HepG2 (cell line): ENCODE data around the gene MYO10.

Source experiments
- CHD2 ChIP-seq: IDR thresholded peaks from 2 replicates; pipeline ENCODE4 v1.6.1; 2011; ENCODE audit warnings: low read depth, low read length, improper control_type of control experiment
- FOSL1 ChIP-seq: sonication (generic); formaldehyde crosslinking; IDR thresholded peaks from 2 replicates; pipeline ENCODE4 v1.9.0; 2021; ENCODE audit warnings: missing genetic modification reagents, borderline replicate concordance
- MEF2D ChIP-seq: sonication (generic); formaldehyde crosslinking; IDR thresholded peaks from 2 replicates; pipeline ENCODE4 v1.5.1; 2020; ENCODE audit warnings: mild to moderate bottlenecking, missing genetic modification reagents
- POLR2A ChIP-seq, 2 experiments: IDR thresholded peaks; 2 replicates each; pipeline ENCODE4 v1.6.1; 2011; ENCODE audit warnings: low read depth in 2 of 2, low read length in 2 of 2, mild to moderate bottlenecking in 1 of 2, moderate library complexity in 1 of 2; ENCODE audit not compliant: insufficient read depth in 1 of 2
- TF ChIP-seq, protein P1 (sequence below): IDR thresholded peaks from 2 replicates; pipeline ENCODE4 v1.6.1; 2012; ENCODE audit warnings: inconsistent platforms
- TF ChIP-seq, protein P2 (sequence below): sonication (generic); formaldehyde crosslinking; IDR thresholded peaks from 2 replicates; pipeline ENCODE4 v1.4.0; 2020; ENCODE audit warnings: missing genetic modification reagents, mild to moderate bottlenecking, borderline replicate concordance

DNA sequence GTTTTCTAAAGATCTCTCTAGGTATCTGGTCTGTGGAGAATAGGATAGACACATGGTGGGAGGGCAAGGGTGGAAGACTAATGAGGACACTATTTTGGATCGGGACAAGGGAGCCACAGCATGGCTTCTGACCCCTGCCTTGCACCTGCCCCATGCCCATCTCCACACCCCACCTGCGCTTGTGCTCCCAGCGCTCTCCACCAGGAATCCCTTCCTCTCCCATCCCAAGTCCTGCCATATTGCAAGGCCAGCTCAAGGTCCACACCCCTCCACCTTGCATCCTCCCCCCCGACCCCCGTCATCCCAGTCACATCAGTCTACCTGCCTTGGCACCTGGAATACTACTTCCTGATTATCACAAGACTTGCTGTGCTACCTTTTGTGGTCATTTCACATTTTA is 275.1 kb downstream of the MYO10 start:
- no peak for TF ChIP-seq POLR2A (IDR thresholded peaks at IDR 0.05; ENCODE audit: insufficient read depth in 1 of 2, low read depth in 2 of 2, low read length in 2 of 2)
- no peak for TF ChIP-seq CHD2
- TF ChIP-seq FOSL1 (CRISPR knock-in tag), result no peak
- TF ChIP-seq, protein P1, sequence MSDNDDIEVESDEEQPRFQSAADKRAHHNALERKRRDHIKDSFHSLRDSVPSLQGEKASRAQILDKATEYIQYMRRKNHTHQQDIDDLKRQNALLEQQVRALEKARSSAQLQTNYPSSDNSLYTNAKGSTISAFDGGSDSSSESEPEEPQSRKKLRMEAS, result no peak
- TF ChIP-seq, protein P2, sequence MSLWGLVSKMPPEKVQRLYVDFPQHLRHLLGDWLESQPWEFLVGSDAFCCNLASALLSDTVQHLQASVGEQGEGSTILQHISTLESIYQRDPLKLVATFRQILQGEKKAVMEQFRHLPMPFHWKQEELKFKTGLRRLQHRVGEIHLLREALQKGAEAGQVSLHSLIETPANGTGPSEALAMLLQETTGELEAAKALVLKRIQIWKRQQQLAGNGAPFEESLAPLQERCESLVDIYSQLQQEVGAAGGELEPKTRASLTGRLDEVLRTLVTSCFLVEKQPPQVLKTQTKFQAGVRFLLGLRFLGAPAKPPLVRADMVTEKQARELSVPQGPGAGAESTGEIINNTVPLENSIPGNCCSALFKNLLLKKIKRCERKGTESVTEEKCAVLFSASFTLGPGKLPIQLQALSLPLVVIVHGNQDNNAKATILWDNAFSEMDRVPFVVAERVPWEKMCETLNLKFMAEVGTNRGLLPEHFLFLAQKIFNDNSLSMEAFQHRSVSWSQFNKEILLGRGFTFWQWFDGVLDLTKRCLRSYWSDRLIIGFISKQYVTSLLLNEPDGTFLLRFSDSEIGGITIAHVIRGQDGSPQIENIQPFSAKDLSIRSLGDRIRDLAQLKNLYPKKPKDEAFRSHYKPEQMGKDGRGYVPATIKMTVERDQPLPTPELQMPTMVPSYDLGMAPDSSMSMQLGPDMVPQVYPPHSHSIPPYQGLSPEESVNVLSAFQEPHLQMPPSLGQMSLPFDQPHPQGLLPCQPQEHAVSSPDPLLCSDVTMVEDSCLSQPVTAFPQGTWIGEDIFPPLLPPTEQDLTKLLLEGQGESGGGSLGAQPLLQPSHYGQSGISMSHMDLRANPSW, result no peak
- TF ChIP-seq MEF2D (CRISPR knock-in tag), result no peak
